Lower leg skin (tissue), 3 donors: ENCODE data around the gene CCDC127.

Source experiments
- CTCF ChIP-seq, 3 donors: fragments of 450-650 bp; IDR thresholded peaks; one replicate each; pipeline ENCODE4 v1.5.1; 2016; ENCODE audit warnings: antibody characterized with exemption in 3 of 3, mild to moderate bottlenecking in 3 of 3, moderate library complexity in 2 of 3
- POLR2A ChIP-seq, 2 donors: fragments of 450-650 bp; IDR thresholded peaks; one replicate each; pipeline ENCODE4 v1.6.1; 2016 to 2017; ENCODE audit warnings: antibody characterized with exemption in 2 of 2, mild to moderate bottlenecking in 1 of 2, moderate library complexity in 1 of 2

- TF ChIP-seq CTCF (IDR thresholded peaks at IDR 0.05) (no peak), POLR2A (IDR thresholded peaks at IDR 0.05) (no peak)
Measured at GRCh38 chr5:159448-160172, 58.3 kb downstream of the CCDC127 start.
